D721Med (cell line): Measurements from ENCODE around the gene CDH26.

Experiments
- DNase-seq: peaks from one replicate; pipeline ENCODE4 v3.0.0; 2011; ENCODE audit warnings: low spot score; ENCODE audit not compliant: insufficient read length
- FAIRE-seq: peaks from 2 replicates; lab custom pipeline; 2011; peaks lifted over from hg19 to GRCh38; lab: Jason Lieb, UNC
- CTCF ChIP-seq: IDR thresholded peaks from 2 replicates; pipeline ENCODE4 v1.5.1; 2012; ENCODE audit warnings: mild to moderate bottlenecking, control low read depth; ENCODE audit not compliant: insufficient read depth; ENCODE audit errors: missing control alignments

The CDH26 gene

GRCh38 chr20:60011512-60012507, 53.6 kb downstream of the CDH26 start:
- DNase-seq = no peak
- TF ChIP-seq CTCF = no peak
- FAIRE-seq = no peak

- TF ChIP-seq CTCF = no peak
- FAIRE-seq (no peak), DNase-seq (no peak)
Observed at GRCh38 chr20:60013296-60014139, 55.3 kb downstream of the CDH26 start.

- FAIRE-seq (no peak), DNase-seq (no peak)
- no peak for TF ChIP-seq CTCF
Observed at GRCh38 chr20:60016406-60016805, 58.2 kb downstream of the CDH26 start.

GRCh38 chr20:60020251-60020650, 62.0 kb downstream of the CDH26 start:
- no peak for FAIRE-seq
- no peak for DNase-seq
- TF ChIP-seq CTCF = no peak

GRCh38 chr20:60021104-60021503, 62.9 kb downstream of the CDH26 start:
- no peak for DNase-seq
- no peak for FAIRE-seq
- TF ChIP-seq CTCF = no peak

GRCh38 chr20:60022849-60023248, 64.6 kb downstream of the CDH26 start:
- FAIRE-seq (no peak), DNase-seq (no peak)
- no peak for TF ChIP-seq CTCF
